PC-9 (cell line): ENCODE data around the gene C22orf31. TPM values are rescaled to one million over a fixed set of nuclear protein-coding genes. Genes with fewer than 3 reads are reported as not detected.
A peak's percentile ranks its signal among the peaks of the same experiment; 100 is the strongest.

ENCODE experiments used
- BruUV-seq: library from RNA; stranded (reverse); fragments of 400-500 nt; replicated peaks from 2 replicates; lab custom pipeline; 2021; lab: Mats Ljungman, UMichigan
- CTCF ChIA-PET: fragments of 300-600 bp; sonication (Branson Sonifier 250); formaldehyde crosslinking; loops from one replicate; lab custom pipeline; 2022; ENCODE audit warnings: antibody characterized with exemption; lab: Charles Lee
- POLR2A ChIA-PET: fragments of 300-600 bp; sonication (Branson Sonifier 250); formaldehyde crosslinking; loops from one replicate; lab custom pipeline; 2022; ENCODE audit warnings: antibody characterized with exemption; ENCODE audit not compliant: unreplicated experiment; lab: Charles Lee
- DNase-seq, 2 experiments: peaks; one replicate each; pipeline versions ENCODE4 v3.0.0 to v3.0.0-alpha.2; 2015 to 2022; ENCODE audit warnings: mixed read lengths in 1 of 2
- H2AFZ ChIP-seq: fragments of 200-600 bp; sonication (generic); 2 replicates; pipeline ENCODE4 v1.8.1; 2017; ENCODE audit warnings: antibody characterized with exemption
- H3F3A ChIP-seq: fragments of 200-600 bp; sonication (generic); 2 replicates; pipeline ENCODE4 v1.8.1; 2017; ENCODE audit warnings: antibody characterized with exemption, mild to moderate bottlenecking, low read depth; ENCODE audit not compliant: insufficient read depth
- H3K27ac ChIP-seq: fragments of 200-600 bp; sonication (generic); 2 replicates; pipeline ENCODE4 v1.6.1; 2016; ENCODE audit warnings: mixed run types
- H3K27me3 ChIP-seq: fragments of 200-600 bp; sonication (generic); 2 replicates; pipeline ENCODE4 v1.6.1; 2016; ENCODE audit warnings: low read depth, mixed run types; ENCODE audit not compliant: insufficient read depth
- H3K36me3 ChIP-seq: fragments of 200-600 bp; sonication (generic); 2 replicates; pipeline ENCODE4 v1.6.1; 2016; ENCODE audit warnings: low read depth, mixed run types
- H3K4me1 ChIP-seq: fragments of 200-600 bp; sonication (generic); replicated peaks from 2 replicates; pipeline ENCODE4 v1.6.1; 2016; ENCODE audit warnings: mixed run types; ENCODE audit not compliant: insufficient read depth
- H3K4me2 ChIP-seq: fragments of 200-600 bp; sonication (generic); 2 replicates; pipeline ENCODE4 v1.6.1; 2017; ENCODE audit warnings: mixed run types
- H3K4me3 ChIP-seq: fragments of 200-600 bp; sonication (generic); 2 replicates; pipeline ENCODE4 v1.6.1; 2016; ENCODE audit warnings: mixed run types
- H3K79me2 ChIP-seq: fragments of 200-600 bp; sonication (generic); 2 replicates; pipeline ENCODE4 v1.6.1; 2017; ENCODE audit warnings: low read depth, mixed run types
- H3K9me2 ChIP-seq: fragments of 200-600 bp; sonication (generic); 2 replicates; pipeline ENCODE4 v1.8.1; 2017; ENCODE audit warnings: mild to moderate bottlenecking; ENCODE audit not compliant: insufficient read depth
- H3K9me3 ChIP-seq: fragments of 200-600 bp; sonication (generic); 2 replicates; pipeline ENCODE4 v1.8.1; 2016; ENCODE audit warnings: low read depth; ENCODE audit not compliant: insufficient read depth
- H4K20me1 ChIP-seq: fragments of 200-600 bp; sonication (generic); 2 replicates; pipeline ENCODE4 v1.8.1; 2017; ENCODE audit not compliant: insufficient read depth
- CTCF ChIP-seq: fragments of 200-600 bp; sonication (generic); conservative IDR thresholded peaks from 2 replicates; pipeline ENCODE4 v1.6.1; 2017; ENCODE audit warnings: mixed run types, antibody characterized with exemption, mild to moderate bottlenecking, moderate library complexity
- EZH2 ChIP-seq: fragments of 200-600 bp; sonication (generic); IDR thresholded peaks from 2 replicates; pipeline ENCODE4 v1.8.0; 2017; ENCODE audit warnings: antibody characterized with exemption, low read depth
- intact Hi-C: fragments of 100-400 bp; cut with micrococcal nuclease; formaldehyde crosslinking; loops from one replicate; pipeline ENCODE4 v1.10.0; 2022; ENCODE audit not compliant: unreplicated experiment
- total RNA-seq: library from RNA; stranded (reverse); gene quantifications from 2 replicates; pipeline ENCODE4 v1.2.3, GENCODE V29; 2021

The C22orf31 gene
- total RNA-seq, 1 experiment from 2014 or later: not detected

- Histone ChIP-seq H3K27ac (peak overlapping the region; percentile 50), H3K4me2 (peak overlapping the region; percentile 46), H3K9me2 (no peaks in the 10 kb centered on the region), H3K4me3 (no peak overlapping the region), H4K20me1 (peaks cover 3% of the 10 kb centered on the region; the same call in 1 of the 2 replicates), H3K9me3 (no peaks in the 10 kb centered on the region), H3F3A (peaks cover 17% of the 10 kb centered on the region), H3K4me1 (peaks cover 22% of the 10 kb centered on the region), H2AFZ (no peak overlapping the region), H3K27me3 (no peaks in the 10 kb centered on the region), H3K36me3 (no peaks in the 10 kb centered on the region), H3K79me2 (no peaks in the 10 kb centered on the region)
- intact Hi-C loops: loop anchor here (5.0 to 10.0 kb wide), 2 partner anchors 111 to 203 kb away; no protein-coding TSS in a partner anchor
- TF ChIP-seq CTCF (no peak), EZH2 (no peak)
- ChIA-PET POLR2A (interaction anchor here (0.6 kb wide), 1 partner anchor 215 kb away, joined by 3 read pairs; no protein-coding TSS in a partner anchor), CTCF (interaction anchor here (0.5 kb wide), 1 partner anchor 180 kb away, joined by 14 read pairs; no protein-coding TSS in a partner anchor)
- no TSS peak for BruUV-seq
- DNase-seq: peak in 1 of 2 experiments; percentile 76
Measured at GRCh38 chr22:29043906-29044575, 17.6 kb downstream of the C22orf31 start.

GRCh38 chr22:29041408-29041807 is 20.2 kb downstream of the C22orf31 start:
- Histone ChIP-seq H2AFZ (no peak overlapping the region), H3K79me2 (no peaks in the 10 kb centered on the region), H3K4me2 (no peak overlapping the region), H4K20me1 (peaks cover 3% of the 10 kb centered on the region; the same call in 1 of the 2 replicates), H3K27me3 (no peaks in the 10 kb centered on the region), H3K36me3 (no peaks in the 10 kb centered on the region), H3K9me2 (no peaks in the 10 kb centered on the region), H3K4me1 (peaks cover 22% of the 10 kb centered on the region), H3K9me3 (no peaks in the 10 kb centered on the region), H3K4me3 (no peak overlapping the region), H3K27ac (no peak overlapping the region), H3F3A (peaks cover 17% of the 10 kb centered on the region)
- TF ChIP-seq CTCF (no peak), EZH2 (no peak)
- POLR2A ChIA-PET: no interaction called here
- intact Hi-C loops: loop anchor here (2.0 to 10.0 kb wide), 3 partner anchors 113 to 441 kb away; no protein-coding TSS in a partner anchor
- CTCF ChIA-PET: interaction anchor here (0.7 kb wide), 1 partner anchor 211 kb away, joined by 3 read pairs; no protein-coding TSS in a partner anchor
- BruUV-seq: no TSS peak
- DNase-seq: no peak

GRCh38 chr22:29040385-29041275 is 21.0 kb downstream of the C22orf31 start:
- intact Hi-C loops: loop anchor here (1.0 to 10.0 kb wide), 4 partner anchors 114 to 440 kb away; no protein-coding TSS in a partner anchor
- CTCF ChIA-PET: interaction anchor here (0.5 to 1.3 kb wide), 4 partner anchors 10 to 185 kb away, joined by 4 to 11 read pairs (median 6); no protein-coding TSS in a partner anchor

More at GRCh38 chr22:29040385-29041275, 21.0 kb downstream of the C22orf31 start:
- peaks cover 17% of the 10 kb centered on the region for H3F3A ChIP-seq
- DNase-seq: peak; percentile 44 to 70
- TF ChIP-seq CTCF: peak; percentile 98
- no peak for TF ChIP-seq EZH2
- no peak overlapping the region for H3K4me3 ChIP-seq
- H2AFZ ChIP-seq: no peak overlapping the region
- no peaks in the 10 kb centered on the region for H3K27me3 ChIP-seq
- H3K9me3 ChIP-seq: no peaks in the 10 kb centered on the region
- H3K9me2 ChIP-seq: no peaks in the 10 kb centered on the region
- no peaks in the 10 kb centered on the region for H3K79me2 ChIP-seq
- POLR2A ChIA-PET: interaction anchor here (0.5 to 0.6 kb wide), 3 partner anchors 204 to 1466 kb away, joined by 3 read pairs; no protein-coding TSS in a partner anchor
- peaks cover 22% of the 10 kb centered on the region for H3K4me1 ChIP-seq
- H4K20me1 ChIP-seq: peaks cover 3% of the 10 kb centered on the region; the same call in 1 of the 2 replicates
- H3K4me2 ChIP-seq: peak overlapping the region; percentile 34
- no peak overlapping the region for H3K27ac ChIP-seq
- no peaks in the 10 kb centered on the region for H3K36me3 ChIP-seq
- BruUV-seq: no TSS peak
